WERI-Rb-1 (cell line): Measurements from ENCODE around the gene EXOSC5.
"Not testable (repeated sequence)": the region's sequence is repeated elsewhere in the genome, so short reads cannot be mapped to it uniquely, and the experiment has no call there.

Experiments
- DNase-seq: peaks from one replicate; pipeline ENCODE4 v3.0.0-alpha.2; 2020
- H3K27ac ChIP-seq: fragments of 250-450 bp; sonication (Bioruptor Pico); 2 replicates; pipeline ENCODE4 v1.5.1; 2020; ENCODE audit warnings: mild to moderate bottlenecking, moderate library complexity
- H3K27me3 ChIP-seq: fragments of 250-450 bp; sonication (Bioruptor Pico); 2 replicates; pipeline ENCODE4 v1.5.1; 2021; ENCODE audit warnings: mild to moderate bottlenecking, low read depth, moderate library complexity; ENCODE audit not compliant: insufficient read depth, severe bottlenecking
- H3K36me3 ChIP-seq: fragments of 250-450 bp; sonication (Bioruptor Pico); 2 replicates; pipeline ENCODE4 v1.5.1; 2020; ENCODE audit warnings: mild to moderate bottlenecking, moderate library complexity
- H3K4me3 ChIP-seq: 2 replicates; pipeline ENCODE4 v1.5.1; 2011; ENCODE audit warnings: low read depth, mild to moderate bottlenecking, control low read depth, low read length
- H3K9me3 ChIP-seq: fragments of 250-450 bp; sonication (Bioruptor Pico); 2 replicates; pipeline ENCODE4 v1.5.1; 2021; ENCODE audit warnings: mild to moderate bottlenecking, moderate library complexity; ENCODE audit not compliant: severe bottlenecking
- TF ChIP-seq, protein P1 (sequence below): IDR thresholded peaks from 2 replicates; pipeline ENCODE4 v1.5.1; 2011; ENCODE audit warnings: low read depth, mild to moderate bottlenecking, control low read depth, inconsistent platforms, low read length

EXOSC5 gene

DNA sequence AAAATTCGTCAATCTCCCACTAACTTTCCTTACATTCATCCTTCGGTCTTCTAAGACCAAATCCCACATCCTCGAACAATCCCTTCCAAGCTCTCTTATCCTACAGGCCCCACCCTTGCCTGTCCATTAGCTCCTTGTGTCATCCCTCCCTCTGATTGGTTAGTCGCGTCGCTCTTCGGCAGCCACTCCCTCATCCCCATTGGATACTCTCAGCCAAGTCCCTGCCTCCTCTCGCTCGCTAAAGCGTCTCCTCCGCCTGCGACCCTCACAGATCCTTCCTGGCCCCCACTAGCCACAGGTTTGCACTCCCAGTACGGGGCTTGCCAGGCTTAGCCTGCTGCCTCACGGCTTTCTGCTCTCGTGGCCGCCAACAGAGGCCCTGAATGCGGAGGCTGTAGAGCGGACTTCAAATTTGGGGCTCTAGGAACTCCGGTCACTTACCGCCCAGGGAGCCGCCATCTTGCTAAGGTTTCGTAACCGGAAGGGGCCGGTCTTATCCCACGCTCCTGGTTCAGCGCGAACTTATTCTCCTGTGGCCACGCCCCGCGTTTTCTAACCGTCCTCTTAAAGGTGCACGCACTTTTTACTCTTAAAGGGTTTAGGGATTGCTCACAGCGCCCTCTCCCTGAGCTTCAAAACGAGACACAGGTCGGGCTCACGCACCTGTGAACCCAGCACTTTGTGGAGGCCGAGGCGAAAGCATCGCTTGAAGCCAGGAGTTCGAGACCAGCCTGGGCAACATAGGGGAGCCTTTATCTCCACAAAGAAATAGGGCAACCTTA lies 42.5 kb upstream of the EXOSC5 start, which contains the start of gene DMAC2:
TSS of gene DMAC2 (minus strand) at position 472 of the 782 bp plus-strand sequence. CDS start at position 459, 13 bp downstream.
- TF ChIP-seq, protein P1, sequence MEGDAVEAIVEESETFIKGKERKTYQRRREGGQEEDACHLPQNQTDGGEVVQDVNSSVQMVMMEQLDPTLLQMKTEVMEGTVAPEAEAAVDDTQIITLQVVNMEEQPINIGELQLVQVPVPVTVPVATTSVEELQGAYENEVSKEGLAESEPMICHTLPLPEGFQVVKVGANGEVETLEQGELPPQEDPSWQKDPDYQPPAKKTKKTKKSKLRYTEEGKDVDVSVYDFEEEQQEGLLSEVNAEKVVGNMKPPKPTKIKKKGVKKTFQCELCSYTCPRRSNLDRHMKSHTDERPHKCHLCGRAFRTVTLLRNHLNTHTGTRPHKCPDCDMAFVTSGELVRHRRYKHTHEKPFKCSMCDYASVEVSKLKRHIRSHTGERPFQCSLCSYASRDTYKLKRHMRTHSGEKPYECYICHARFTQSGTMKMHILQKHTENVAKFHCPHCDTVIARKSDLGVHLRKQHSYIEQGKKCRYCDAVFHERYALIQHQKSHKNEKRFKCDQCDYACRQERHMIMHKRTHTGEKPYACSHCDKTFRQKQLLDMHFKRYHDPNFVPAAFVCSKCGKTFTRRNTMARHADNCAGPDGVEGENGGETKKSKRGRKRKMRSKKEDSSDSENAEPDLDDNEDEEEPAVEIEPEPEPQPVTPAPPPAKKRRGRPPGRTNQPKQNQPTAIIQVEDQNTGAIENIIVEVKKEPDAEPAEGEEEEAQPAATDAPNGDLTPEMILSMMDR: peak; percentile 51; the same call in 1 of the 2 replicates
- H3K36me3 ChIP-seq: peaks cover 4% of the 10 kb centered on the region; the same call in 1 of the 2 replicates
- peak within 1 kb of the TSS; percentile 93 for H3K27ac ChIP-seq
- DNase-seq: peak; percentile 98
- no peaks in the 10 kb centered on the region for H3K9me3 ChIP-seq
- peak within 1 kb of the TSS; percentile 82 for H3K4me3 ChIP-seq
- no peaks in the 10 kb centered on the region for H3K27me3 ChIP-seq

DNA sequence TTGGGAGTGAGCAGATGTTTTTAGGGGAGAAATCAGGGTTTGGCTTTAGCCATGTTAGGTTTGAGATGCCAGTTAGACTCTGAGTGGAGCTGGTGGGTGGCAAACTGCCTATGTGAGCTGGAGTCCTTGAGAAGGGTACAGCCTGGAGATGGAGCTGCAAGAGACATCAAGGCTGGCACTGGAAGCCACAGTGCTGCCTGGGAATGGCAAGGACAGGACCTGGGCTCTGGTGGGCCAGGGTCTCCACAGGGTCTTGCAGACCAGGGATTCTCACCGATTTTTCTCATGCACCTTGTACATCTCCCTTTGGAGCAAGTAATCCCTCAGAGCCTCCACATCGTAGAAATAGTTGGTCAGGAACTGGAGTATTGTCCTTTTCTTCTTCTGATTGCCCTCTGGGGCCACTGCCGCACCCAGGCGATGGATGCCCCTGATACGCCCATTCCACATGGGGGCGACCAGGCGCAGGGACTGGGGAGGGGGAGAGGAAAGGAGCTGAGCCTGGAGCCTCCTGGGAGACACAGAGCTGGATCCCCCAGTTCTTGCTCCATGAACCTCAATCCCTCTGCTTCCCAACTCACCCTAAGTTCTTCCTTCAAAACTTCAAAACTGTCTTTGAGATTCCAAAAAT lies 40.9 kb upstream of the EXOSC5 start:
- TF ChIP-seq, protein P1: no peak
- Histone ChIP-seq H3K4me3 (no peak overlapping the region), H3K9me3 (no peaks in the 10 kb centered on the region), H3K27ac (no peak overlapping the region), H3K36me3 (peaks cover 7% of the 10 kb centered on the region), H3K27me3 (no peaks in the 10 kb centered on the region)
- no peak for DNase-seq

DNA sequence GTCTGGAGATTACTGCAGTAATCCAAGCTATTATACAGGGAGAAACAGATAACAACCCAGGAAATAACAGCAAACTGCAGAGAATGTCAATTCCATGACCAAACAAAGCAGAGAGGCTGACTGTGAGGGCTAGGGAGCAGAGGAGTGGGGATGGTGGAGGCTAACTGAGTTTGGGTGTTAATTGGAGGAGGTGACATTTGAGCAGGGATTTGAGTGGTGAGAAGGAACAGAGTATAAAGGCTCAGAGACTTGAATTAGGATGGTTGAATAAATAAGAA lies 39.5 kb upstream of the EXOSC5 start:
- TF ChIP-seq, protein P1: no peak
- Histone ChIP-seq H3K36me3 (peaks cover 18% of the 10 kb centered on the region), H3K4me3 (no peak overlapping the region), H3K27me3 (no peaks in the 10 kb centered on the region), H3K27ac (no peak overlapping the region), H3K9me3 (no peaks in the 10 kb centered on the region)
- DNase-seq: no peak

DNA sequence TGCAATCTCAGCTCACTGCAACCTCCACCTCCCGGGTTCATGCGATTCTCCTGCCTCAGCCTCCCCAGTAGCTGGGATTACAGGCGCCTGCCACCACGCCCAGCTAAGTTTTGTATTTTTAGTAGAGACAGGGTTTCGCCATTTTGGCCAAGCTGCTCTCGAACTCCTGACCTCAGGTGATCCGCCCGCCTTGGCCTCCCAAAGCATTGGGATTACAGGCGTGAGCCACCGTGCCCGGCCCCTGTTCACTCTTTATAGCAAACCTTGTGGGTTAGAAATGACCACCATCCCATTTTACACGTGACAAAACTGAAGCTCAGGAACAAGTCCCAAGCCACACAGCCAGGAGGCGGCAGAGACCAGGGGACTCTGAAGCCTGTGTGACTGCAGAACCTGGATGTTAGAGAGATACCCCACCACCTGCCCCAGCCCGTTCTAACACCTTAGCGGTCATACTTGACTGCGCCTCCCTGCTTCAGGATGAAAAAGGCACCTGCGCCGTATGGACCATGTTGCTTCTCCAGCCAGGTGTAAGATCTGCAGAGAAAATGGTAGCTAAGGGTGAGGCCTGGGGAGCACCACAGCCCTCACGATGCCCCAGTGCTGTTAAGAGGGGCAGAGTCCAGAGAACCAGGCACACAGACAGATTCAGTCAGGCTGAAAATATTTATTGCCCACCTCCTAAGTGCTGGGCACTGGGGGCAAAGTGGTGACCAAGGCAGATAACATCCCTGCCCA lies 38.9 kb upstream of the EXOSC5 start:
- Histone ChIP-seq H3K9me3 (no peaks in the 10 kb centered on the region), H3K27me3 (no peaks in the 10 kb centered on the region), H3K27ac (no peak overlapping the region), H3K36me3 (peaks cover 21% of the 10 kb centered on the region), H3K4me3 (no peak overlapping the region)
- DNase-seq: no peak
- TF ChIP-seq, protein P1: no peak

DNA sequence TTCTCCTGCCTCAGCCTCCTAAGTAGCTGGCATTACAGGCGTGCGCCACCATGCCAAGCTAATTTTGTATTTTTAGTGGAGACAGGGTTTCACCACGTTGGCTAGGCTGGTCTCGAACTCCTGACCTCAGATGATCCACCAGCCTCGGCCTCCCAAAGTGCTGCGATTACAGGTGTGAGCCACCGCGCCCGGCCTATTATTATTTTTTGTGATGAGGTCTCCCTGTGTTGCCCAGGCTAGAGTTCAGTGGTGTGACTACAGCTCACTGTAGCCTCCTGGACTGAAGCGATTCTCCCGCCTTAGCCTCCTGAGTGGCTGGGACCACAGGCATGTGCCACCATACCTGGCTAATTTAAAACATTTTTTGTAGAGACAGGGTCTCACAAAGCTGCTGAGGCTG lies 38.2 kb upstream of the EXOSC5 start:
- H3K4me3 ChIP-seq, H3K27ac ChIP-seq, DNase-seq, H3K9me3 ChIP-seq, H3K27me3 ChIP-seq: not testable (repeated sequence)
- H3K36me3 ChIP-seq: peaks cover 21% of the 10 kb centered on the region

DNA sequence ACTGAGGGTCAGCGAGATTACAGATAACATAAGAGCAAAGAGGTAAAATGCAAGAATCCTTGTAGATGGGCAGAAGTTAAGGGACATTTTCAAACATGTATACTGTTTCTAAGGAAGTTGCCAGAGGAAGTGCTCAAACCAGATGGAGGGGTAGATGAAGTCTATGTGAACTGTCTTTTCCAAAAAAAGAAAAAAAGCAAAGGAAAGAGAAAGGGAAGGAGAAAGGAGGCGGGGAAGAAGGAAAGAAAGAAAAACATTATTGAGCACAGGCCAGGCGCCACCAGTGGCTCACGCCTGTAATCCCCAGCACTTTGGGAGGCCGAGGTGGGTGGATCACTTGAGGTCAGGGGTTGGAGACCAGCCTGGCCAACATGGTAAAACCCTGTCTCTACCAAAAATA lies 37.3 kb upstream of the EXOSC5 start:
- TF ChIP-seq, protein P1: no peak
- no peaks in the 10 kb centered on the region for H3K9me3 ChIP-seq
- peaks cover 21% of the 10 kb centered on the region for H3K36me3 ChIP-seq
- DNase-seq: no peak
- H3K27ac ChIP-seq: no peak overlapping the region
- no peak overlapping the region for H3K4me3 ChIP-seq
- H3K27me3 ChIP-seq: no peaks in the 10 kb centered on the region
